Measurements from ENCODE around the gene PCSK2.

DNA sequence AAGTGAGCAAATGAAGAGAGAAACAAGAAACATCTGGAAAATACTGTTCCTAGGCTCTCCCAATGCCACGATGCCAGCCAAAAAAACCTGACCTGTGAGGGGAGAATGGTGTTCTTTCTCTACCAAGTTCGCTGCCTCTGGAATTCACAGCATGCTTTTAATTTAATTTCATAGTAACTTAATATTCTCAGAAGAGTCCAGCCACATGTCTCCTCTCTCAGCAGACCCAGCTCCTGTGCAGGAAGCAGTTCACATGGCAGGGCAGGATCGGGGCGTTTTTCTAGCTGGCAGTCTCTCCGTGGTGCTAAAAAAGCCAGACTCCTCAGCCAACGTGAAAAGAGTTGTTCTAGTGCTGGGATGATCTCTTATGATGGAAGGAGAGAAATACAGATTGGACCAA lies 246.8 kb downstream of the PCSK2 start:
- no peak for TF ChIP-seq CTCF (IDR thresholded peaks at IDR 0.05)
- TF ChIP-seq POLR2A (IDR thresholded peaks at IDR 0.05), result no peak

All from esophagus squamous epithelium (tissue), 4 donors.